Measurements from ENCODE around the gene KLKB1.
A peak's percentile ranks its signal among the peaks of the same experiment; 100 is the strongest.
"Not testable (repeated sequence)": the region's sequence is repeated elsewhere in the genome, so short reads cannot be mapped to it uniquely, and the experiment has no call there.

Gene KLKB1

DNA sequence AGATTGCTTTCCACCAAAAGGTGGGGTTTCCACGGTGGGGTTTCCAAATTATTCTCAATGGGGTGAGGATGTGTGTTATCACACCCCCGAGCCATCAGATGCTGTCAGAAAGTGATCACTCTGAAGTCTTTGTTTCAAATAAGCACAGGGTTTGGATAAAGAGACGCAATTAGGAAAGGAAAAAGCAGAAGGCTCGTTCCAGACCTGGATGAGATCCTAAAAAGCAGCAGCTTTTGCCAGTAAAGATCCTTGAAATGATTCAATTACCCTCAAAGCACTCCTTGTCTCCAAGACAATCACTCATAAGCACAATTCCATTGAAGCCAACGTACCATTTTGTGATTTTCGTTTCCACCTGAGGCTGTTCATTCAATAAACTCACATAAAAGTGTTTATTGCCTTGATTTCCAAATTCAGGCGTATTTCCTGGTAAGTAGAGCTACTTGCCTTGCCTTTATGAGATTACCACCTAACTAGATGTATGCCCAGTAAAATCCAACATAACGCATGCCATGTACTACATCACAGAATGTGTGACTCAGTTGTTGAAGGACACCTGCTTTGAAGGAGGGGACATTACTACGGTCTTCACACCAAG is 43.9 kb downstream of the KLKB1 start:
- H3K9me3 Mint-ChIP-seq: no peaks in the 10 kb centered on the region
- no peak overlapping the region for H3K4me3 Mint-ChIP-seq
- H3K27me3 Mint-ChIP-seq: peaks cover 29% of the 10 kb centered on the region
- ATAC-seq (no peak), DNase-seq (no peak)
- H3K4me1 Mint-ChIP-seq: no peaks in the 10 kb centered on the region
- H3K27ac Mint-ChIP-seq: no peak overlapping the region

DNA sequence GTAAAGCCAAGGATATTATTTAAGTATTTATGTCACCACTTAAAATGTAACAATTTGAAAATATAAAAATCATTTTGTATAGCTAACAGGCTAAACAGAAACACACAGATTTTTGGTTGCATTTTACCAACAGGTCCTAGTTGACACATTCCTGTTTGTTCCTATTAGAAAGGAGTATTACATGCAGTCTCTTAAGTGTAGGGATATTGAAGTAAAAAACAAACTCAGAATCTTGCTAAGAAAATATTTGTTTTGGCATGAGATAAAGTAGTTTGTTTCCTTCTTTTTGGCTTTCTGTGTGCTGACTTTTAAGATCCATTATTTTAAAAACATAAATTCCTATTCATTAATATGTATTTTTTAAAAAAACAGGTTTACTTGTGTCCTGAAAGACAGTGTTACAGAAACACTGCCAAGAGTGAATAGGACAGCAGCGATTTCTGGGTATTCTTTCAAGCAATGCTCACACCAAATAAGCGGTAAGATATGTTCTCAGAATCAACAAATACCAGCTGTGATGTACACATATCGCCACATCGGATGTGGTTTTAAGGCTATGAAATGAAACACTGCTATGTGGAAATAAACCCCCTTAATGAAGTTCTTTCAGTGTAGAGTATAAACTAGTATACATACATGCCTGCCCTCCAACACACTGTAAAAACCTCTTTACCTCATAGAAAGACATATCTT is 45.5 kb downstream of the KLKB1 start:
- no peak overlapping the region for H3K4me3 Mint-ChIP-seq
- no peak for ATAC-seq
- peaks cover 17% of the 10 kb centered on the region for H3K27me3 Mint-ChIP-seq
- DNase-seq: no peak
- H3K4me1 Mint-ChIP-seq: no peaks in the 10 kb centered on the region
- H3K9me3 Mint-ChIP-seq: no peaks in the 10 kb centered on the region
- no peak overlapping the region for H3K27ac Mint-ChIP-seq

- not testable (repeated sequence) for DNase-seq, H3K9me3 Mint-ChIP-seq, H3K4me1 Mint-ChIP-seq, H3K4me3 Mint-ChIP-seq, H3K27ac Mint-ChIP-seq, ATAC-seq
- peaks cover 13% of the 10 kb centered on the region for H3K27me3 Mint-ChIP-seq
These were observed 46.1 kb downstream of the KLKB1 start for GRCh38 chr4:186273392-186273789.

GRCh38 chr4:186283311-186283710 is 56.0 kb downstream of the KLKB1 start:
- no peak overlapping the region for H3K27ac Mint-ChIP-seq
- H3K4me1 Mint-ChIP-seq: no peaks in the 10 kb centered on the region
- ATAC-seq (no peak), DNase-seq (no peak)
- no peak overlapping the region for H3K4me3 Mint-ChIP-seq
- peaks cover 6% of the 10 kb centered on the region for H3K27me3 Mint-ChIP-seq
- no peaks in the 10 kb centered on the region for H3K9me3 Mint-ChIP-seq

DNA sequence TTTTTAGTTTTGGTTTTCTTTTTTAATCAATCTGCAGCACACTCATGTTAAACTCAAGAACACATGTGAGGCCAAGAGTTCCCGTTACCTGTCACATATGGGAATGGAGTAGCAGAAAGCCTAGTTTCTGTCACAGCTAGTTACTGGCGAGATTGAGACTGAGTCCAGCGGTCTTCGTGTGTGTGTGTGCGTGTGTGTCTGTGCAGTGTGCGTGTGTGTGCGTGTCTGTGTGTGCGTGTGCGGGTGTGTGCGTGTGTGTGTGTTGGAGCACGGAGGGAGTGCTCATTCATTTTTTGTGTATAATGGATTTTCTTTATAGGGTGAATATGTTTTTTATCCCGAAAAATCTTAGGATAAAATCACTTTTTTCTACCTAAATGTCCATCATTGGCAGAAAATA is 57.8 kb downstream of the KLKB1 start:
- ATAC-seq: no peak
- no peak for DNase-seq
- no peaks in the 10 kb centered on the region for H3K9me3 Mint-ChIP-seq
- no peak overlapping the region for H3K4me3 Mint-ChIP-seq
- peaks cover 11% of the 10 kb centered on the region for H3K27me3 Mint-ChIP-seq
- no peak overlapping the region for H3K27ac Mint-ChIP-seq
- no peaks in the 10 kb centered on the region for H3K4me1 Mint-ChIP-seq

DNA sequence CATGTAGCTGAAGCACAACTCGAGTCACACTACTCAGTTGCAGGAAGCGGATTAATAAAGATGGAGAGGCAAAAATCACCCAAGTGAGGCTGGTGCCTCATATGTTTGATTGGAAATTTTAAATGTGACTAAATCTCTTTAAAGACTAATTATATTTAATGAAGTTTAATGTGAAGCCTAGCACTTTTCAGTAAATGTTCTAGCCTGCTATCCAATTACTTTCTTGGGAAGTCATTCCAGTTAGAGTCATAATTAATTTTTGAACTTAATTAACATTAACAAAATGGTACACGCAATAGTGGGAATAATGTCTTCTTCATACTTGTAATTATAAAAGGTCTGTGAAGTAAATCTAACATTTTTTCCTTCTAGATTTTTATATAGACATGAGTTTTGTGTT is 59.3 kb downstream of the KLKB1 start:
- Mint-ChIP-seq H3K27me3 (peaks cover 11% of the 10 kb centered on the region), H3K4me3 (no peak overlapping the region), H3K9me3 (no peaks in the 10 kb centered on the region), H3K27ac (no peak overlapping the region), H3K4me1 (no peaks in the 10 kb centered on the region)
- no peak for DNase-seq
- no peak for ATAC-seq

DNA sequence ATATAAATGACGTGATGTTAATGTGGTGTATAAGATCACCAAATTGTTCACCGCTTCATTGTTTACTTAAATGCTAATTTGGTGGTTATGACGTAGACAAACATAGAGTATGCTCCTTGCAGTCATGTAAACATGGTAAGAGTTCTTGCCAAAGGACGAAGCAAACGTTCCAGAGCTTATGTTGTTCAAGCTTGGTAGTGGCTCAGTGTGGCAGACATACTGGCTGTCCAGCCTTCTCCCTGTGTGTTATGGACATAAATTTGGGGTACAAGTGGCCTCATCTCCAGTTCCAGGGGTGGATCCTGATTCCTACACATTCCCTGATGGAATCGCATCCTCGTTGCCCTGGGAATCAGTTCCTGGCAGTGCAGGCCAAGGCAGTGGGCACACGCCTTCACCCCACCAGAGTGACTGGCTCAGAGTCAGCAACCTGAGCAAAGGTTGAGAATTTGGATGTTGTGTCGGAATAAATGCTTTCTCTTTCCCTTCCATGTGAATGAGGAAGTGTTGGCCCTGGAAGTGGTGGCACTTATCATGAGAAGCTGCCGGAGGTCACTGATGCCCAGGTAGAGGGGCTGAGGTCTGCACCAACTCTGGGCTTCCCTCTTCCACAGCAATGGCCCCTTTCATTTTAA is 64.1 kb downstream of the KLKB1 start:
- DNase-seq (no peak), ATAC-seq (no peak)
- Mint-ChIP-seq H3K4me1 (no peaks in the 10 kb centered on the region), H3K27ac (no peak overlapping the region), H3K4me3 (no peak overlapping the region), H3K9me3 (no peaks in the 10 kb centered on the region), H3K27me3 (peaks cover 11% of the 10 kb centered on the region)

DNA sequence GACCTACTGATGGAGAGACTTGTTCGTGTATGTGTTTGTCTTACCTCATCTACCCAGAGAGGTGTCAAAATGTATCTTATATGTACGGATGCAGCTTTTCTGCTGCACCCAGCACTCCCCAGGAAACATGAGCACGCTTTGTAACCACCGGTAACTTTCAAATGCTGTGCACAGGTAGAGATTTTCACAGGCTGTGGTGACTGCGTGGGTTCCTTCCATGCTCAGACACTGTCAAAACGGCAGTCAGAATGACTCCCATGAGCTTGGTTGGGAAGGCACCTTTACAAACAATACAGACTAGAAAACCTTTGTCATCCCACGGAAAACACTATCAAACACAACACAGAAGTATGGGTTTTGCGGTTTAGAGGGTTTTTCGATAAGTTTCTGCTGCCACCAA is 66.9 kb downstream of the KLKB1 start:
- H3K9me3 Mint-ChIP-seq: no peaks in the 10 kb centered on the region
- ATAC-seq (peak; percentile 29), DNase-seq (no peak)
- no peak overlapping the region for H3K27ac Mint-ChIP-seq
- H3K4me1 Mint-ChIP-seq: peaks cover 7% of the 10 kb centered on the region
- H3K27me3 Mint-ChIP-seq: peaks cover 20% of the 10 kb centered on the region
- H3K4me3 Mint-ChIP-seq: no peak overlapping the region

DNA sequence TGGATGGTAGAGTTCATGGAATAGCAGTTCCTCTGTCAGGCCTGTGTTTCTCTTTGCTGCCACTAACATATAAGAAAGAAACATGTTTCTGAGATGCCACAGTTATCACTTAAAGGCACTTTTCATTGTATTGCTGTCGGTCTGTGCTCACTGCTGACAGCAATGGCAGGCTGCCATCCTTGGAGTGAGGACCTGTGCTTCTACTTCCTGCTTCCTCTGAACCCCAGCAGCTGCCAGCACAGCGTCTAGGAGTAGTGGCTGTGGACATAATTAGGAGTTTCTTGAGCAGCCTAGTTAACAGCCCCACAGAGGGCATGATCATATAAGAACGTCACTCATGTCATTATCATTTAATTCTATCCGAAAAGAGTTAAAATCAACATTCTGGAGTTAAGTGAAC is 69.2 kb downstream of the KLKB1 start:
- H3K27ac Mint-ChIP-seq: no peak overlapping the region
- no peak overlapping the region for H3K4me3 Mint-ChIP-seq
- DNase-seq (no peak), ATAC-seq (no peak)
- H3K9me3 Mint-ChIP-seq: no peaks in the 10 kb centered on the region
- peaks cover 7% of the 10 kb centered on the region for H3K4me1 Mint-ChIP-seq
- H3K27me3 Mint-ChIP-seq: peaks cover 33% of the 10 kb centered on the region

DNA sequence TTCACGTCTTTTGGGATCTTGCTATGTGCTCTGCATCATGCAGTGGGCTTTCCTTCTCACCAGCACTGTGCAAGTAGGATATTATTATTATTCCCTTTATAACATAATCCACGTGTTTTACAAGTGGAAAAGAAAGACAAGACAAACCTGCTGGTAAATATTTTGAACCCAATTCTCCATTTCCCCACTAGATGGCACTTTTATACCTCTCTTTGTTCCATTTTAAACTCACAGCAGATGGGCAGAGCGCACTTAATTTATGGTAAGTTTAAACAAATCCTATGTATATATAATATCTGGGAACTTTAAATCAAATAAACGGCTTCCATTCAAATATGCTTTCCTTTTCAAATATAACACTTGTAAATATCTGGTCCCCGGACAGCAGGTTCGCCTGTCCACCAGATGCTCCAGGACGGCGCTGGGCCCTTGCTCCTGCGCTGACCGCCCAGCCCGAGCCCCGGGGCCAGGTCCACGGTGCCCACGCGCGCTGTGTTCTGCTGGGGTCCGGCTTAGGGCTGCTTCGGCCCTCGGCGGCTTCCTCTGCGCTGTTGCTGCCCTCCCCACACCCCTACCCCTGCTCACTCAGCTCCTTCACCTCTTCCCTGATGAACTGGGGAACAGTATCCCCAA is 69.8 kb downstream of the KLKB1 start:
- peaks cover 7% of the 10 kb centered on the region for H3K4me1 Mint-ChIP-seq
- DNase-seq: peak in 1 of 2 donors; percentile 12
- no peak for ATAC-seq
- H3K9me3 Mint-ChIP-seq: no peaks in the 10 kb centered on the region
- no peak overlapping the region for H3K4me3 Mint-ChIP-seq
- H3K27ac Mint-ChIP-seq: no peak overlapping the region
- H3K27me3 Mint-ChIP-seq: peaks cover 33% of the 10 kb centered on the region

- H3K4me3 Mint-ChIP-seq: peak overlapping the region in 1 of 2 donors; percentile 24
- peak; percentile 46 for ATAC-seq
These were observed 70.8 kb downstream of the KLKB1 start for GRCh38 chr4:186298031-186298647.

GRCh38 chr4:186299291-186299690 is 72.0 kb downstream of the KLKB1 start:
- Mint-ChIP-seq H3K27me3 (peaks cover 33% of the 10 kb centered on the region), H3K4me3 (no peak overlapping the region)
- DNase-seq: no peak

More at GRCh38 chr4:186298031-186298647, 70.8 kb downstream of the KLKB1 start:
- peak in 1 of 2 donors; percentile 10 for DNase-seq
- H3K27me3 Mint-ChIP-seq: peaks cover 33% of the 10 kb centered on the region
- no peak overlapping the region for H3K27ac Mint-ChIP-seq
- no peaks in the 10 kb centered on the region for H3K9me3 Mint-ChIP-seq
- H3K4me1 Mint-ChIP-seq: peaks cover 7% of the 10 kb centered on the region

DNA sequence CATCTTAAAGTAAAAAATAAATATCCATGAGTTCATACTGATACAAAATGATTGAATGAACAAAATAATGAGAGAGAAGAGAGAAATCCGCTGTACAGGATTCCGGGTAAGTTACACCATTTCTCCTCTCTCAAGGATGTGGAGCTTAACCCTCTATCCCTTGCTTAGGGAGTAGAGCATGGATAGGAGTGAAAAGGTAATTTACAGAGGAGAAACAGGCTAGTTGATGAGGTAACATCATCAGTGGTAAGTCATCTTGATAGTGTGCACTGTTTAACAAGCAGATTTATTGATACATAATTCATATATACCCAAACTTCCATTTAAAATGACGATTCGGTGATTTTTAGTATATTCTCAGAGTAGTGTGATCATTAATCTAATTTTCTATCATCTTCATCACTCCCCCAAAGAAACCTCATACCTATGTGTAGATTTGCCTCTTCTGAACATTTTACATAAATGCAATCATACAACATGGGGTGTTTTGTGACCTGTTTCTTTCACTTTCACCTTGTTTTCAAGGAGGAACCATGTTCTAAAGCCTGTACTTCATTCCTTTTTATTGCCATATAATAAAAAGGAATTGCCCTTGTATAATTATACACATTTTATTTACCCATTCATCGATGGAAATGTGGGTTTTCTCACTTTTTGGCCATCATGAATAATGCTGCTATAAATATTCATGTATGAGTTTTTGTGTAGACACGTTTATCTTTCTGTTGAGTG is 73.5 kb downstream of the KLKB1 start:
- Mint-ChIP-seq H3K4me1 (peaks cover 7% of the 10 kb centered on the region), H3K9me3 (no peaks in the 10 kb centered on the region), H3K27me3 (peaks cover 44% of the 10 kb centered on the region), H3K4me3 (no peak overlapping the region), H3K27ac (no peak overlapping the region)
- no peak for DNase-seq
- no peak for ATAC-seq

More at GRCh38 chr4:186299291-186299690, 72.0 kb downstream of the KLKB1 start:
- no peak for ATAC-seq
- no peaks in the 10 kb centered on the region for H3K9me3 Mint-ChIP-seq
- peaks cover 7% of the 10 kb centered on the region for H3K4me1 Mint-ChIP-seq
- H3K27ac Mint-ChIP-seq: peak overlapping the region in 1 of 2 donors; percentile 87

DNA sequence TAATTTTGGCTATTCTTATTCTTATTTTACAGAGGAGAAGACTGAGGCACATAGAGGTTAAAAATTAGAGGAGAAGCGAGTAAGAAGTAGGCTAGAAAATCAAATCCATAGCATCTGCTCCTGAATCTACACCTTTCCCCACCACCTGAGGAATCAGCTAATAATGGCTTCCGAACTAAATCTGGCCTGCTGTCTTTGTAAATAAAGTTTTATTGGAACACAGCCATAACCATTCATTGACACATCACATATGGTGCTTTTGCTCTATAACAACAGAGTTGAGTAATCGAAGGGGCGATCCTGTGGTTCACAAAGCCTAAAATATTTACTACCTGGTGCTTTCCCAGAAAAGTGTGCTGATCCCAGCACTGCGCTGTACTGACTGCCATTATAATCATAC is 76.9 kb downstream of the KLKB1 start:
- H3K4me1 Mint-ChIP-seq: no peaks in the 10 kb centered on the region
- H3K9me3 Mint-ChIP-seq: no peaks in the 10 kb centered on the region
- H3K27me3 Mint-ChIP-seq: peaks cover 45% of the 10 kb centered on the region
- no peak overlapping the region for H3K4me3 Mint-ChIP-seq
- DNase-seq (no peak), ATAC-seq (no peak)
- H3K27ac Mint-ChIP-seq: no peak overlapping the region

DNA sequence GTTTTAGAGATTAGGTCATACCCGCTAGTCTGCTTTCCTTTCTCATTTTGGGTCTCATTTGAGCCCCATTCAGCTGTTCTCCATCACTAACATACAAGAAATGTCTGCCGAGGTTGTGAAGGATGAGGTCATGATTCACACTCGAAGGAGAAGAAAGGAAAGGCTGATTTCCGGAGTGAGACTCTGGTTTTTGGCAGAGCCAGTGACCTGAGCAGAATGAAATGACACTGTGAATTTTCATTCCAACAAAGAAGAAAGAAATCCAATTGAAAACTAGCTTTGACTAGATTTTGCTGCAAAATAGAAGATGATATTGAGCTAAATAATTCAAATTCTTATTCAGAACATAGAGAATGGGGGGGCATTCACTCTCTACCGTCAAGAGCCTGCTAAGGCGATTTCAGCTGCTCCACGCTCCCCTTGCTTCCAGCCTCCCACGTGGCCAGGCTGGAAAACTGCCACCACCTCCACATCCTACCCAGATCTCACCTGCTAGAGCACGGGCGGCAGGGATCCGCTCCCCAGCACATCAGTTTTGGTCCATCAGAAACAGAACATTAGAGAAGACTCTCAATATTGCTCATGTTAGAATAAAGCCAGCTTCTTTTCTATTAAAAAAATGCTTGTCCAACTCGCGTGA is 77.7 kb downstream of the KLKB1 start:
- no peak overlapping the region for H3K27ac Mint-ChIP-seq
- DNase-seq: no peak
- no peak overlapping the region for H3K4me3 Mint-ChIP-seq
- H3K4me1 Mint-ChIP-seq: no peaks in the 10 kb centered on the region
- ATAC-seq: no peak
- no peaks in the 10 kb centered on the region for H3K9me3 Mint-ChIP-seq
- peaks cover 38% of the 10 kb centered on the region for H3K27me3 Mint-ChIP-seq

Data from stimulated activated naive CD8-positive, alpha-beta T cell treated with anti-CD3 and anti-CD28 coated beads, Interleukin-15, amount 100 ng/mL, for 72 hours (primary cell).